ENCODE results near the gene FILIP1L.

The FILIP1L gene

DNA sequence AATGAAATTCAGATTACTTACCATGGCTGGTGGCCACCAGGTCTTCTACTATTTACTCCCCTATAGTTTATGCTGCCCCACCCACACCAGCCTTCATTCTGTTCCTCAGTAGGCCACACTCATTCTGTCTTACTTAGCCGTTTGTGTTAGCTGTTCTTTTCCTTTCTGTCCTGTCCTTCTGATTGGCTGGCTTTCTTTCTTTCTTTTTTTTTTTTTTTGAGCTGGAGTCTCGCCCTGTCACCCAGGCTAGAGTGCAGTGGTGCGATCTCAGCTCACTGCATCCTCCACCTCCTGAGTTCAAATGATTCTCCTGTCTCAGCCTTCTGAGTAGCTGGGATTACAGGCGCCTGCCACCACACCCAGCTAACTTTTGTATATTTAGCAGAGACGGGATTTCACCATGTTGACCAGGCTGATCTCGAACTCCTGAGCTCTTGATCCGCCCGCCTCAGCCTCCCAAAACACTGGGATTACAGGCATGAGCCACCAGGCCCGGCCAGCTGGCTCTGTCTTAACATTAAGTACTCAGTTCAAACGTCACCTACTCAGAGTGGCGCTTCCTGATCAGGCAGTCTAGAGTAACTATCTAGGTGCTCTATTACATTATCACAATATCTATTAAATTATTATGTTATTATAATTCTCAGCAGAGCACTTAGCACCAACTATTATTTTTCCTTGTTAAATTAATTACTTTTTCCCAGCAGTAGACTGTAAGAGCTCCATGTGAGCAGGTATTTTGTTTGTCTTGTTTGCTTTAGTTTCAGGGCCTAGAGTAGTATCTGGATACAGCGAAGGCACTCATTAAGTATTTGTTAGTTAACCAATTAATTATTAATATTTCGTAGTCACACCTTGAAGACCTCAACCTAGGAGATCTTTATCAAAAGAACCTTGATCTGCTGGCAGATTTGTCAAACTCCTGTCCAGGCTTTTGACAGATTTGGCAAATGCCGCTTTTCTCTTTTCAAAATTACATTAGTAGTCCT lies 290.3 kb downstream of the FILIP1L start:
- DNase-seq = no peak

GRCh38 chr3:99818818-99819217 lies 295.5 kb downstream of the FILIP1L start:
- no peak for DNase-seq

GRCh38 chr3:99817437-99818240 lies 296.7 kb downstream of the FILIP1L start, which contains the start of gene CMSS1:
TSS of gene CMSS1 (plus strand) at chr3:99817862.
- peak; percentile 94 for DNase-seq

GRCh38 chr3:99817047-99817436 lies 297.3 kb downstream of the FILIP1L start:
- DNase-seq = peak; percentile 14

- DNase-seq = no peak
Measured at GRCh38 chr3:99810403-99810802, 303.9 kb downstream of the FILIP1L start.

DNA sequence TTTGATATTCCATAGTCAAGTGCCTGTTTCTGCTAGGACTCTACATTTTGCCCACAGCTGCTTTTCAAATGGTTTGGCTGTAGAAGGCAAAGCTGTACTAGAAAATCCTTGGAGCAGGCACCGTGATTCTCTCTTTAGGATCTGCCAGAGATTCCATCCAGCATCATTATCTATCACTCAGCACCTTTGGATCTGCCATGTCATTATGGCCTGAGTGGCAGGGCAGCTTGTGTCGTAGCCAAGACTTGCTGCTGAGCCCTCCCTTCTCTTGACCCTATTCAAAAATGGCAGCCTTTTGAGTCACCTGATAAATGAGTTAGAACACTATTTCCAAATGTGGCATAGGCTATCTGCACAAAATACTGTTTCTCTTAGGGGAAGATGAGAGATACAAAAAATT lies 304.7 kb downstream of the FILIP1L start:
- no peak for DNase-seq

GRCh38 chr3:99808163-99808794 lies 306.0 kb downstream of the FILIP1L start:
- peak; percentile 43 for DNase-seq

DNA sequence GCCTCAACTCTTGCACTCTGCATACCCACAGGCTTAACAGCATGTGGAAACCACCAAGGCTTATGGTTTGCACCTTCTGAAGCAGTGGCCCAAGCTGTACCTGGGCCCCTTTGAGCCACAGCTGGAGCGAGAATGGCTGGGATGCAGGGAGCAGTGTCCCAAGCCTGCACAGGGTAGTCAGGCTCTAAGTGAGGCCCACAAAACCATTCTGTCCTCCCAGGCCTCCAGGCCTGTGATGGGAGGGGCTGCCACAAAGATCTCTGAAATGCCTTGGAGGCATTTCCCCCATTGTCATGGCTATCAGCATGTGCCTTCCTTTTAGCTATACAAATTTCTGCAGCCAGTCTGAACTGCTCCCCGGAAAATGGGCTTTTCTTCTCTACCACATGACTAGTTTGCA lies 309.1 kb downstream of the FILIP1L start:
- no peak for DNase-seq

- no peak for DNase-seq
Measured at GRCh38 chr3:99803297-99803696, 311.0 kb downstream of the FILIP1L start.

GRCh38 chr3:99799422-99799821 lies 314.9 kb downstream of the FILIP1L start:
- DNase-seq = no peak

- no peak for DNase-seq
Measured at GRCh38 chr3:99795573-99795972, 318.7 kb downstream of the FILIP1L start.

- DNase-seq = no peak
Measured at GRCh38 chr3:99794485-99794884, 319.8 kb downstream of the FILIP1L start.

DNA sequence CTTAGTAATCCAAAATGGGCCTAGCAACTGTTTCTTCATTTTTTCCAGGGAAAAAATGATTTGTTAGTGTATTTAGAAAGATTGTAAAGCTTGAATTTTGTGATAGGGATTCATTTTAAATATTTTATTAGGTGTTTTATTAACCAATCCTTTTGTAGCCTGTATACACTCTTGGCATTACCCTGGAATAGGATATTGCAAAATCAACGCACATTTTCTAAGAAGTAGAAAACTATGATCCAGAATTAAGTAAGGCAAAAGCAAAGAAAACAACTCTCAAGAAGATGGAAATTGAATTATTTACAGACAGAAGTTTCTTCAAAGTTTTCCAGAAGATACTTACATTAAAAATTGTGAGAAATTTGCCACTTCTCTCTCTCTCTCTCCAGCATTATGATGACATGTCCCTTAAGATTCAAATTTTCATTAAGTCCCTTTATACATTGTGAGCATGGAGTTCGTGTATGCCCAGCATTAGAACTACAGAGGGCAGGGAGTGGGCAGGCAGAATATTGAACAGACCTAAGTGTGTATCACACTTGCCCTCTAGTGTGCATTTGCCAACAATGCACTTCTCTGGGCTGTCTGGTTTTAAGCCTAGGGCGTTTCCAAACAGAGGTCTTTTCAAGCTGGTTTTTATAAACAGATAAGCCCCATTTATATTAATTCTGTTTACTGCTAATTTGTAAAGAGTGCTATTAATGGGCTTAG lies 325.1 kb downstream of the FILIP1L start:
- DNase-seq = peak; percentile 16
